Measurements from ENCODE around the gene DDX59.
"Not testable (repeated sequence)": the region's sequence is repeated elsewhere in the genome, so short reads cannot be mapped to it uniquely, and the experiment has no call there.

DDX59 gene

DNA sequence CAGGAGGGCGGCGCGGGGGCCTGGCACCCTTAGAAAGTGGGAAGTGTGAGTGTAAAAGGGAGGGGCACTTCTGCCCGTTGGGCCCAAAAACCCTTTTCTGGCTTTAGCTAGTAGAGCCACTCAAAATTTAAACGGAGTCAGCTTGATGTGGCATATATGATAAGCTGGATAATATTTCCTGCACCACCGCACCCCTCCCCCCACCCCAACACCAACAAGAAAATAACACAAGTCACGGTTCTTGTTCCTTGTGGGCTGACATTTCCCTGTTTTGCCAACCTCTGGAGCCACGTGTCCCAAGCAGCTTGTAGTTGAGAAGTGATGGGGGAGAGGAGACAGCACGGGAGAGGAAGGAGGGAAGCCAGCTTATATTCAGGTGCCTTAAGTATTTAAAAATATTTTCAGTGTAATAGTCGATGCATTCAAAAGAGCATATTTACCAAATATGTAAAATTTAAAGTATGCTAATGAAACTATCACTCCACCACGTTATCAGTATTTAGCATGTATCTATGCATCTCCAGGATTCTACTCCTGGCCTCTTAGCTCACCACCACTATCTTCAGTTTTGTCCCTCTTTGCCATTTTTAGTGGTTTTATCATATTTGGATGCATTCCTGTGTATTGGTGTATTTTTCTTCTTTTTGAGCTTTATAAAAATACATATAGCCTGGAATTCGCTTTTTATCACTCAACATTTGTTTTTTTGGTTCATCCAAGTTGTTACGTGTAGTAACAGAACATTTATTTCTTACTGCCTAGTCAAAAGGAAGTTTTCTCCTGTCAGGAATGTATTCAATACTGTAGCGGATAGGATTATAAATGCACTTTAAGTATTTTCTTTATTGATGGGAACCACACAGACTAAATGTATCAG lies 773 bp upstream of the DDX59 start:
- peak; percentile 79 for DNase-seq

DNA sequence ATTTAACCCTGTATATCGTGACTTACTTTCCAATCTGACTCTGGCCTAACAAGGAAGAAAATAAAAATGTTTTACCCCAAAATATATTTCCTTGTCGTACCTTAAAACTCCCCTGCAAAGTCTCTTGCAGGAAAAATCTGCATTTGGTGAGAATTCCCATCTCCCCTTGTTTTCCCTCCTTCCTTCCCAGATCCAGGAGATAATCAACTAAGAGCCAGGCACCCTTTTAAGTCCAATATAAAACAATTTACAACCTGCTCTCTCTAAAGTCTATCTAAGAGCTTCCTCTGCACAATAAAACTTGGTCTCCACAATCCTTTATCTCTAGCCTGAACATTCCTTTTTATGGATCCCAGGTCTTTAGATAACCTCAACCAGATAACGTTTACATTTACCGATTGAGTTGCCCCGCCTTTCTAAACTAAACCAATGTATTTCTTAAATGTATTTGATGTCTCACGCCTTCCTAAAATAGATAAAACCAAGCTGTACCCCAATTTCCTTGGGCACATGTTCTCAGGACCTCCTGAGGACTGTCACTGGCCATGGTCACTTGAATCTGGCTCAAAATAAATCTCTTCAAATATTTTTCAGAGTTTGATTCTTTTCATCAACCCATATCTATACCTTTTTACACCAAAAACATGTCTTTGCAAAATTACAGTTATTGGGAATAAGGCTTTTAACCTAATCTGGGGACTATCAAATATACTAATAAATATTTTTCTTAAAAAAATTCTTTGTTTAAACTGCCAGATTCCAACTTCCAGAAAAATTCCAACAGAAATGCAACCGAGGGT lies 993 bp downstream of the DDX59 start:
- no peak for DNase-seq

DNA sequence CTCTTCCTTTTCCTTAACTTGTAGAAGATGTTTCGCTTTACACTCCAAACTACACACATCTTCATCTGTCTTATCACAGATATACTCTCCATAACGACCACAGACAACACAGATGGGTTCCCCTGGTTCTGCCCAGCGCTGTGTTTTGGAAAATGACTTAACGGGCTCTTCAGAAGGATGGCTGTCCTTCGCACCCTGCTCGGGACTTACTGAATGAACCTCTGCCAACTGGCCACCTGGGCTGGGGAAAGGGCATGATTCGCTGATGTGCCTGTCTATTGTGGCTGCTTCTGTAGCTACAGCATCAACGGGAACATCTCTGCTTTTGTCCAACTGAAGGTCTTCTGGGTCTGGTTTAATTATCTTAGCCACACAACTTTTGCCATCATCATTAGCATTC lies 3.4 kb downstream of the DDX59 start:
- no peak for DNase-seq

DNA sequence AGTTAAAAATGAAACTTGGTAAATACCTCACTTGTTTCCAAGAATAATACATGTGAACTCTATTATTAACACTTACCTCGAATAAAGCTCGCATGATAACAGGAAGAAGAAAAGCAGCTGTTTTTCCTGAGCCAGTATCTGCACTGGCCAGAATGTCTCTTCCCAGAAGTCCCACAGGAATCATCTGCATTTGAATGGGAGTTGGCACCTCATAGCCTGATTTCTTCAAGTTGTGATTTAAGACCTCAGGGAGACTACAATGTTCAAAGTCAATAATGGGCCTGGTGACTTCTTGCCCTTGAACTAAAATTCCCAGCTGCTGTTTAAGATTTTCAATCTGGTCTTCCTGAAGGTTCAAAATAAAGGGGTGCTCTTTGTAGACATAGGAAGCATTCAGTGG lies 3.8 kb downstream of the DDX59 start:
- DNase-seq = no peak

DNA sequence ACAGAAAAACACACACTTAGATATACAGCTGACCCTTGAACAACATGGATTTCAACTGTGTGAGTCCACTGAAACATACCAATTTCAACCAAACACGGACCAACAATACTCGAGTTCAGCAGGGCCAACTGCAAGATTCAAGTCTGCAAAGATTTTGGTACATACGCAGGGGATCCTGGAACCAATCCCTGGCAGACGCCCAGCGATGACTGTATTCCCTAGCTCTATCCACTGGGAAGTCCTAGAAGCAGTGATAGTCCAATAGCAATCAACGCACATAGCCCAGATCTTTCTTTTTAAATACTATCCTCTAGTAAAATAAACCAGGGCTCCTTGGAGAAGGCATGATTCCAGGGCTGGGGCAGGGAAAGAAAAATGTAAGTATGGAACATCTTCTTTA lies 9.0 kb downstream of the DDX59 start:
- DNase-seq = no peak

DNA sequence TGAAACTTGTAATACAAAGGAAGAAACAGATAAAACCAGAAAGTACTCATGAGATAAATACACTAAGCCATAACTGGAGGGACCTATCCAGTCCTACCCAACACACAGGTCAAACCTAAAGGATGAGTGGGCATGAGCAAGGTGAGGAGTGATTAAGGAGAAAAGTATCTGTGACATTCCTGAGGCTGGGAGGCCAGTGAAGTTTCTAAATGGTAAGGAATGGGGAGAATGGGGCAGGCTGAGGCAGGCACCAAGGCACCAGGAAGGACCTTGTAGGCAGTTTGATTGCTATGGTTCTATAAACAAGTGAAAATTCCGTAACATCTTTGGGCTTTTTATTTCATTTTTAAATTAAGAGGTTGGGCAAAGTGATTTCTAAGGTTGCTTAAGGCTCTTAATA lies 10.4 kb downstream of the DDX59 start:
- DNase-seq = no peak

DNA sequence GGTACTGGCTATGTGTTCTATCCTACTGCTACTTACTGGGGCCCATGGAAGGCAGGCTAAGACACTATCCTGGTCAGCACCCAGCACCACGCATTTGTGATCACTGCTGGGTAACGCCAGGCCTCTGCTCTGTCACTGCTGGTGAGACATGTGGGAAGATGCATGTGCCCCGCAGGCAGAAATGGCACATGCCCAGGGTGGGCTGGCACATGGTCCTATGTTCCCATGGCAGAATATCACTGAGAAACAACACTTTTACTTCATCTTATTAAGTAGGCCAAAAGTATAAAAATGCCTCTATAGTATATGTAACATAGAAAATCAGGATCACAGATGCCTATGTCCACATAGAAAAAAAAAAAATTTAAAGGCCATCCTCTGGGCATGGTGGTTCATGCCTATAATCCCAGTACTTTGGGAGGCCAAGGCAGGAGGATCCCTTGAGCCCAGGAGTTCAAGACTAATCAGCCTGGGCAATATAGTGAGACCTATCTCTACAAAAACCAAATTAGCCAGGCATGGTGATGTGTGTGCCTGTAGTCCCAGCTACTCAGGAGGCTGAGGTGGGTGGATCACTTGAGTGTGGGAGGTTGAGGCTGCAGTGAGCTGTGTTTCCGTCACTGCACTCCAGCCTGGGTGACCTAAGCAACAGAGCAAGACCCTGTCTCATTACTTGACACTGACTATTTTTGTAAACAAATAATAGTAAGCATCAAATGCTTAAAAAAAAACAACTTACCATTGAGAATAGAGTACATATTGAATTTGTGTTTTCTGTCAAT lies 11.5 kb downstream of the DDX59 start:
- DNase-seq = no peak

DNA sequence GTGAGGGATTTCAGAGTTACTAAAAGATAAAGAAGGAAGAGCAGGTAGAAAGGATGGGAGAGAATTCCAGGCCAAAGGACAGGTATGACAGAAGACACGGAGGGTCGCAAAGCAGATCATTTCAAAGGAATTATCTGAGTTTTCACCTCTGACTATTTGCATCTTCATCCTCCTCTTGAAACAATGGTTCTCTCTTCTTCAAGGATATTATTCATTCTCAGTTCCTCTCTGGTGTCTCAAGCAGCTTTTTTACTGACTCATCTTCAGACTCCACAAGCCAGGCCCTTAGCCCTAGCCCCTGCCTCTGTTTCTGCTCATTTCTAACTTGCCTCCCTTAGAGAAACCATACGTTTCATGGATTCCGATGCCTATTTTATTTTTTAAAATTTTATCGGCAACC lies 15.0 kb downstream of the DDX59 start:
- peak; percentile 65 for DNase-seq

DNA sequence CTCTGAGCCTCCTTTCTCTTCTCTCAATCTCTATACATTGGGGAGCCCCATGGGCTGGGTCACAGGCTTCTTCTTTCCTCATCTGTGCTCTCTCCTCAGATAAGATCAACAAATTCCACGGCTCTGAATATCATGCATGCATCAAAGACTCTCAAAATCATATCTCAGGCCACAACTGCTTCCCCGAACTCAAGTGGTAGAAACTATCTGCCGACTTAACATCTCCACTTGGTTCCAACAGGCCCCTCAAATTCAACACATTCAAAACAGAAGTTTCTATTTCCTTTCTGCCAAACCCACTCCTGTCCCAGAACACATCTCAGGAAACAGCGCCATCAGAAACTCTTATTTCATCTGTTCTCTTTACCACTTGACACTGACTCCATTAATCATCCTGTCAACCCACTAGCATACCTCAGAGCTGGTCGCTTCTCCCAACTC lies 16.7 kb downstream of the DDX59 start:
- no peak for DNase-seq

DNA sequence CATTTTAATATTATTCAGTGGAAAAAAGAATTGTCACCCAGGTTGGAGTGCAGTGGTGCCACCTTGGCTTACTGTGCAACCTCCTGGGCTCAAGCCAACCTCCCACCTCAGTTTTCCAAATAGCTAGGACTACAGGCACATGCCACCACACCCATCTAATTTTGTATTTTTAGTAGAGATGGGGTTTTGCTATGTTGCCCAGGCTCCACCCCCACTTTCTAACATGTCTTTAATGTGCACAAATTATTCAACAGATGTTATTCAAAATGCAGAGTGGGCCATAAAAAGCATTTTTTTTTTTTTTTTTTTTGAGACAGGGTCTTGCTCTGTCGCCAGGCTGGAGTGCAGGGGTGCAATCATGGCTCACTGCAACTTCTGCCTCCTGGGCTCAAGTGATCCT lies 17.3 kb downstream of the DDX59 start:
- DNase-seq = no peak

DNA sequence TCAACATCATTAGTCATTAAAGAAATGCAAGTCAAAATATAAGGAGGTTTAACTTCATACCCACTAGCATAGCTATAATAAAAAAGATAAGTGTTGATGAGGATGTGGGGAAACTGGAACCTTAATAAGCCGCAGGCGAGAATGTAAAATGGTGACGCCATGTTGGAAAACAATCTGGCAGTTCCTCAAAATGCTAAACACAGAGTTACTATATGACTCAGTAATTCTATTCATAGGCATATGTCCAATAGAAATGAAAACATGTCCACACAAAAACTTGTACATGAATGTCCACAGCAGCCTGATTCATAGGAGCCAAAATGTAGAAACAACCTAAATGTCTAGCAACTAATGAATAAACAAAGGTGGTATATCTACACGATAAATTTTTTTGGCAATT lies 23.2 kb downstream of the DDX59 start:
- DNase-seq = peak; percentile 92

DNA sequence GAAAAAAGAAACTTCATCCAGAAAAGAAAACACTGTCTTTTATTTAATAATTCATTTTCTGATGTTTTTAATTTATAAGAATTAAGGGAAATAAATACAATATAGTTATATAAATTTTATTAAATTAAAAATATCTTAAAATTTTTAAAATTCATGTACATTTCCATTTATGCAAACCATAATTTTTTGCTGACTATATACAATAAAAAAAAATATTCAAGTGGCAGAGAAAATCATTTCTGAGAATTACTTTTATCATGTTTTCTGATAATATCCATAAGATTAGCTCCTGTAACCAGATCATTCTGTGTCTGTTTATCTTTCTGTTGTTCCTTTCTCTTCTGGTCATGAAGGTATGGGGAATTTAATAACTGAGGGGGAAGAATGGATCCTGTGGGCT lies 25.7 kb downstream of the DDX59 start:
- DNase-seq = no peak

DNA sequence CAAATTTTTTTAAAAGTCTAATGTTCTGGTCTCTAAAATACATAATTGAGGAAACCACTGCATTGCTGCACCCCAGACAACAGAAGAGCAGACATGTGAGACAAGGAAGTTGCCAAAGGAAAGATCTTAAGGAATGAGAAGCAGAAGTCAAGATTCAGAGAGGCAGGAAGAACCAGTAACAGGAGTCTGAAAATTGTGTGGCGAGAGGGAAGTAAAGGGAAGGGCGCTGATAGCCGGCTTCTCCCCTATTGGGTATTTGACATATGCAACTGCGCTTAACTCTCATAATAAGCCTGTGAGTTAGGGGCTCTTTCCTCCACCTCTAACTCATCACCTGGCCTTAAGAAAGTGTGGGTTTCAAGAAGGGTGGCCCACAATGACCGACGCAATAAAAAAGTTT lies 27.2 kb downstream of the DDX59 start:
- peak; percentile 89 for DNase-seq

DNA sequence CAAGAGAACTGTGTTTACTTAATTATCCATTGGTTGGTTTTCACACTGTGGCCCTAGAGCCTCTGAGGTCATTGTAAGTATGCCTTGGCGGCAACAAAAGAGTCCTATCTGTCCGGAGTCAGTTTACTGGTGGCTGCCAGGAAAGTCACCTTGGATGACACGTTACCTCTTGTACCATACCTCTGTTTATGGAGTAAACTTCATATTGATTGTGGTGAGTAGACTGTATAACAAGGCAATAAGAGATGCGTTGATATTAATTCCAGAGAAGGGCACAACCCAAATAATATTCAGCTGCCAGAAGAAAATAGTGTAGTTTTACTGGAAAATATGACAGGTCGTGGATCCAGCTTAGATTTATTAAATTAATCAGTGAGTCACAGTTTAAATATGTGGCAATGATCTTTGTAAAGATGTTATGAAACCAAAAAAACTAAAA lies 28.7 kb downstream of the DDX59 start:
- DNase-seq = peak; percentile 61

DNA sequence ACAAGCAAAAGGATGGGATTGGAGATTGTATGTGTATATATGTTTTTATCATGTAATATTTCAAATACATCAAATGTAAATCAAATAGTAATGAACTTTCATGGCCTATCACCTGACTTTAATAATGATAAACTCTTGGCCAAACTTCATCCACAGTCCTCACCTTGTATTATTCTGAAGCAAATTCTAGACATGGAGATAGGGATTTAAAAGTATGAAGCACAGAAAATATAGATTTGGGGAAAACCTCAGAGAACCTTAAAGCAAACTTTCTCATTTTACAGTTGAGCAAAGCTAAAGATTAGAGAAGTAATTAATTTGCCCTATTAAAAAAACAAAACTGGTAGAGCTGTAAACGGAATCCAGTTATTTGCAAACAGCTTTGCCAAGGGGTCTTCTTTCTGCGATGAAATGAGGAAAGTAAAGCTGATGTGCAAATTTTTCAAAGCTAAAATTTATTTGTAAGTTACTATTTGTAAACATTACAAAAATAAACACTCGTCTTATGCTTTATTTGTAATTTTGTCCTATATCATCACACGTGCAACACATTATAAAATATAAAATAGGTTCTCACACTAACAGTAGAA lies 29.2 kb downstream of the DDX59 start:
- DNase-seq = no peak

DNA sequence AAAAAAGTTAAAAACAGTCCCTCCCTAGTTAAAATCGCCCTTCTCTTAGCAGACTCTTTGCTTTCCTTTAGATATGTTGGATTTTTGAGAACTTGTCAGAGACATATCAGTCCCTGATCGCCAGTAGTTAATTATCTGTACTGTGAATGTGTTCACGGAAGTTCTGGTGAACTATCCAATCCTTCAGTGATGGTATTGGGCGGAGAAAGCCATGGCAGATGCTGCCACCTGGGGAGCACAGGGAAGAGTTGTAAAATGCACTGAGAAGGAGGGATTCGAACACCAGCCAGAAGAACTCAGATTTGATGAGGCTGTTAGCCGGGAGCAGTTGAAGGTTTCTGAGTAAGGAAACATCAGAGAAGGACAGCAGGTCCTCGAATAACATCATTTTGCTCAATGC lies 31.6 kb downstream of the DDX59 start:
- no peak for DNase-seq

DNA sequence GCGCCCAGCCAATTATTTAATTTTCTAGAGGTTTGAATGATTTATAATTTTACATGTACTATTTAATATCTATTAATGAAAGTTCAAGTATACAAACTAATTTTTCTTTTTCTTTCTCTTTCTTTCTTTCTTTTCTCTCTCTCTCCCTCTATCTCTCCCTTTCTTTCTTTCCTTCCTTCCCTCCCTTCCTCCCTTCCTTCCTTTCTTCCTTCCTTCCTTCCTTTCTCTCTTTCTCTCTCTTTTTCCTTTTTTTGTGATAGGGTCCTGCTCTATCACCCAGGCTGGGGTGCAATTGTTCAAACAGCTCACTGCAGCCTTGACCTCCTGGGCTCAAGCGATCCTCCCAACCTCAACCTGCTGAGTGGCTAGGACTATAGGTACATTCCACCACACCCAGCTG lies 33.0 kb downstream of the DDX59 start:
- DNase-seq = no peak

DNA sequence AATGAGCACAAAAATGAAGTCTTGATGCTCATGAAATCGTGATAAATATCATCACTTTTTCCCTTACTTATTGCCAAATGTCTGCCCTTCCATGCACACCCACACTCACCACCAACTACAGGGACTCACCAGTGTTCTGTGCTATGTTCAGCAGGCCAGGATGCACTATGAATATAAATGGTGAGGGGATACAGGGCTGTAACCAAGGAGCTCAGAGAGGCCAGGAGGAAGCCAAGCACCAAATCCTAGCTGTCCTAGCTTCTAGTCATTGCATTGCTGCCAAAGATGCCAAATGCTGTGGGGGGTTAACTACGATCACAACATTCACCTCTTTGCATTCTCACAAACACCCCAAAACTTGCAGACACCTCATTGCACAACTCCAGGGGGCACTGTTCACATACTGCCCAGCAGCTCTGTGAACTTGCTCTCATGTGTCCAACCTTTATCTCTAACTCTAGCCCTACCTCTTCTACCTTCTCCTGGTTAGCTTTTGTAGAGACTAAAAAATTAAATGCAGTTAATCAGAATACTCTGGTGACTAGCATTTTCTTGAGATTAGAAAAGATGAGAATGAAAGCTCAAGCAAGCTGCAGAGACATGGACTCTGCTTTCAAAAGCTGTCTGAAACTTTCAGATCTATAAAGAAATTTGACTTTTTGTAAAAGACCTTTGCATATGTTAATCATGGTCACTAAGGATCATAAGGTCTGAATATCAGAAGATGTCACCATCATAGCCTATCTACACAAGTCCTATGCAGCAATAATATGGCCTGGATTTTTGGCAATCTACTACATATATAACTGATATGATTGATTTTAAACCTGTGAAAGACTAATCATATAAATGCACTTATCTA lies 35.2 kb downstream of the DDX59 start:
- no peak for DNase-seq

DNA sequence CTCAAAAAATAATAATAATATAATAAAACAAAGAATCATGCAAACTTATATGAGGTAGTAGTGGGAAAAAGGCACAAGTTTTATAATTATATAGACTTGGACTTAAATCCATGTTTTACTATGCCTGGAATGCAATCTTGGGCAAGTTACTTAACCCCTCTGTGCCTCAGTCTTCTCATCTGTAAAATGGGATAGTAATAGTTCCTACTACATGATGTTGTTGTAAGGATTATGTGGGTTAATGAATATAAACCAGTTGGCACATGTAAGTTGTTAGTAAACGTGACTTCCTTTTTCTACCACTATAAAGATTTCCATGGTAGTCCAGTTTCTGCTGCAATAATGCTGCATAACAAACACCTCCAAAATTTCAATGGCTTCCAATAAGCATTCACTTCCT lies 38.3 kb downstream of the DDX59 start:
- no peak for DNase-seq

DNA sequence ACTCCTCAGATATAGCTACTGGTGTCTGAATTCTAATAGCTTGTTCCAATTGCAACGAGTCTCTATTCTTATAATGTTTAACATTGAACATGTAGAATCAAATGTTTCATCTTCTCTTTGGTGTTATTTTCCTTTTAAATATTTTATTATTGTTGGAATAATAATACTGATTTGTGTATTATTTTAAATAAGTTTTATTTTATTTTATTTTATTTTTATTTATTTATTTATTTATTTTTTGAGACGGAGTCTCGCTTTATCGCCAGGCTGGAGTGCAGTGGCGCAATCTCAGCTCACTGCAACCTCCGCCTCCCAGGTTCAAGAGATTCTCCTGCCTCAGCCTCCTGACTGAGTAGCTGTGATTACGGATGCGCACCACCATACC lies 39.2 kb downstream of the DDX59 start:
- DNase-seq = not testable (repeated sequence)

DNA sequence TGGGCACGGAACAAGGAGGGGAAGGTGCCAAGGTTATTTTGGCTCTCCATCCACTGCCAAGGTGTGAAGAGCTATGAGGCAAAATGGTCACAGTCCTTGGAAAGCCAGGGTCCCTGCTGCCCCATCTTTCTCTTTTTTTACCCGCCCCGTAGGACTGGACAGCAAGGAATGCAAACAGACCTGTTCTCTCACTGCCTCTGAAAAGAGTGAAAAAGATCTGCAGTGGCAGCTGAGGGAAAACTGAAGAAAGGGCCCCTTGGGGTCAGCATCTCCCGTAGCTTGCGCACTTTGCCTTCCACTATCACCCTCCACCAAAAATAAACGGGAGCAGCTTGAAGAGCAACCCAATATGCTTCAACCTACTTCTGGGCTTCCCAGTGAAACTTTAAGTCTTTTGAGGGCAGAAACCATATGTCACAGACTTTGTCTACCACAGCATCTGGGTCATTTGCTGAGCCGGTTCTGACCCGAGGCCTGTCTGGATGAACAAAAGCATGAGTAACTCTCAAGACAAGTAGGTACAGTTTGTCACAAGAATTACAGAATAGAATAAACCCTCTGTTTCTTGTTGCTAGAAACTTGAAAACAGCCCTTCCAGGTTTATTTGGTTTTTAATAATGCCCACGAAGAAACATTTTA lies 39.7 kb downstream of the DDX59 start:
- DNase-seq = no peak
